HepG2 (cell line): ENCODE measurements around the gene DGAT2. TPM values are rescaled to one million over a fixed set of nuclear protein-coding genes. Genes with fewer than 3 reads are reported as not detected.

Source experiments
- CCAR2 ChIP-seq: fragments of 200-400 bp; formaldehyde crosslinking; optimal IDR thresholded peaks from 2 replicates; pipeline ENCODE3; 2018; ENCODE audit warnings: low read depth, mild to moderate bottlenecking, low read length, moderate library complexity
- CSRNP1 ChIP-seq: sonication (generic); formaldehyde crosslinking; IDR thresholded peaks from 2 replicates; pipeline ENCODE4 v1.8.1; 2023; ENCODE audit warnings: mild to moderate bottlenecking, missing genetic modification reagents
- EEA1 ChIP-seq: sonication (generic); formaldehyde crosslinking; IDR thresholded peaks from 2 replicates; pipeline ENCODE4 v1.5.1; 2020; ENCODE audit warnings: mild to moderate bottlenecking, missing genetic modification reagents, borderline replicate concordance
- ELF3 ChIP-seq: IDR thresholded peaks from 2 replicates; pipeline ENCODE4 v1.6.1; 2016; ENCODE audit warnings: missing genetic modification reagents, missing compliant biosample characterization
- ERF ChIP-seq: IDR thresholded peaks from 2 replicates; pipeline ENCODE4 v1.6.1; 2018; ENCODE audit warnings: missing biosample characterization, missing genetic modification reagents
- FOXP1 ChIP-seq, 2 experiments: fragments of 450-650 bp in 1 of 2; IDR thresholded peaks; 2 replicates each; pipeline ENCODE4 v1.6.1; 2017 to 2018; ENCODE audit warnings: antibody characterized with exemption in 1 of 2
- HNRNPL ChIP-seq: fragments of 200-400 bp; formaldehyde crosslinking; IDR thresholded peaks from 2 replicates; pipeline ENCODE4 v1.6.1; 2017; ENCODE audit warnings: mild to moderate bottlenecking, low read depth, low read length
- KMT2A ChIP-seq: sonication (generic); formaldehyde crosslinking; IDR thresholded peaks from 2 replicates; pipeline ENCODE4 v1.4.0; 2020; ENCODE audit warnings: missing genetic modification reagents
- MAX ChIP-seq: IDR thresholded peaks from 2 replicates; pipeline ENCODE4 v1.6.1; 2012; ENCODE audit warnings: inconsistent platforms
- NR2F1 ChIP-seq, 2 experiments: fragments of 450-650 bp in 1 of 2; formaldehyde crosslinking in 1 of 2; IDR thresholded peaks; 2 replicates each; pipeline versions ENCODE4 v1.5.0 to v1.6.1; 2016 to 2020; ENCODE audit warnings: mild to moderate bottlenecking in 1 of 2, missing compliant biosample characterization in 1 of 2, missing genetic modification reagents in 1 of 2, moderate library complexity in 1 of 2
- RFX5 ChIP-seq: IDR thresholded peaks from 2 replicates; pipeline ENCODE4 v1.6.1; 2011; ENCODE audit warnings: low read depth, low read length, improper control_type of control experiment
- RFXANK ChIP-seq: IDR thresholded peaks from 2 replicates; pipeline ENCODE4 v1.6.1; 2016
- SMAD1 ChIP-seq: sonication (generic); formaldehyde crosslinking; IDR thresholded peaks from 2 replicates; pipeline ENCODE4 v1.4.0; 2020; ENCODE audit warnings: missing genetic modification reagents, low read depth, mild to moderate bottlenecking, borderline replicate concordance
- SNAPC5 ChIP-seq: sonication (generic); formaldehyde crosslinking; IDR thresholded peaks from 2 replicates; pipeline ENCODE4 v1.8.1; 2023; ENCODE audit warnings: mild to moderate bottlenecking, missing genetic modification reagents, borderline replicate concordance
- SP1 ChIP-seq, 2 experiments: fragments of 450-650 bp in 1 of 2; sonication (generic) in 1 of 2; formaldehyde crosslinking in 1 of 2; IDR thresholded peaks; 2 replicates each; pipeline versions ENCODE4 v1.4.0 to v1.6.1; 2016 to 2020; ENCODE audit warnings: missing genetic modification reagents in 1 of 2
- ZC3H13 ChIP-seq: sonication (generic); formaldehyde crosslinking; IDR thresholded peaks from 2 replicates; pipeline ENCODE4 v1.8.1; 2023; ENCODE audit warnings: mild to moderate bottlenecking, missing genetic modification reagents, moderate library complexity
- ZNF101 ChIP-seq: sonication (generic); formaldehyde crosslinking; IDR thresholded peaks from 2 replicates; pipeline ENCODE4 v1.4.0; 2020; ENCODE audit warnings: mild to moderate bottlenecking, low read depth, missing genetic modification reagents, borderline replicate concordance
- ZNF329 ChIP-seq: sonication (generic); formaldehyde crosslinking; IDR thresholded peaks from 2 replicates; pipeline ENCODE4 v1.9.0; 2021; ENCODE audit warnings: low read depth, mild to moderate bottlenecking, missing genetic modification reagents
- ZNF335 ChIP-seq: sonication (generic); formaldehyde crosslinking; IDR thresholded peaks from 2 replicates; pipeline ENCODE4 v1.4.0; 2020; ENCODE audit warnings: missing genetic modification reagents
- ZNF362 ChIP-seq: sonication (generic); formaldehyde crosslinking; IDR thresholded peaks from 2 replicates; pipeline ENCODE4 v1.4.0; 2020; ENCODE audit warnings: missing genetic modification reagents, mild to moderate bottlenecking, borderline replicate concordance
- ZNF441 ChIP-seq: sonication (generic); formaldehyde crosslinking; IDR thresholded peaks from 2 replicates; pipeline ENCODE4 v1.7.0; 2021; ENCODE audit warnings: missing genetic modification reagents, borderline replicate concordance
- ZNF496 ChIP-seq: sonication (generic); formaldehyde crosslinking; IDR thresholded peaks from 2 replicates; pipeline ENCODE4 v1.8.1; 2023; ENCODE audit warnings: mild to moderate bottlenecking, moderate library complexity, missing genetic modification reagents; ENCODE audit not compliant: insufficient replicate concordance
- ZNF580 ChIP-seq: IDR thresholded peaks from 2 replicates; pipeline ENCODE4 v1.6.1; 2016; ENCODE audit warnings: low read depth, borderline replicate concordance
- ZNF691 ChIP-seq: sonication (generic); formaldehyde crosslinking; IDR thresholded peaks from 2 replicates; pipeline ENCODE4 v1.4.0; 2020; ENCODE audit warnings: missing genetic modification reagents, low read depth, mild to moderate bottlenecking, borderline replicate concordance
- ZNF782 ChIP-seq: sonication (generic); formaldehyde crosslinking; IDR thresholded peaks from 2 replicates; pipeline ENCODE4 v1.4.0; 2020; ENCODE audit warnings: missing genetic modification reagents, mild to moderate bottlenecking, borderline replicate concordance
- ZNF891 ChIP-seq: sonication (generic); formaldehyde crosslinking; IDR thresholded peaks from 2 replicates; pipeline ENCODE4 v1.5.0; 2020; ENCODE audit warnings: mild to moderate bottlenecking, missing genetic modification reagents
- polyA plus RNA-seq, 8 experiments: library from polyadenylated mRNA; depleted of rRNA in 3 of 8; stranded (reverse) in 7 of 8; unstranded in 1 of 8; fragments of >200 nt; fragmentation: Illumina TruSeq in 4 of 8; extraction: Trizol in 4 of 8; gene quantifications; 2 replicates each; pipeline versions ENCODE4 v1.2.1 to v1.2.3, GENCODE V29; 2011 to 2016; ENCODE audit warnings: low read depth in 4 of 8, missing spikeins in 1 of 8, mixed read lengths in 1 of 8; ENCODE audit not compliant: insufficient read depth in 1 of 8
- total RNA-seq, 5 experiments: library from RNA; depleted of rRNA; stranded (reverse); fragments of >200 nt; fragmentation: Illumina TruSeq; extraction: Trizol; gene quantifications; 2 replicates each; pipeline ENCODE4 v1.2.3, GENCODE V29; 2016; ENCODE audit warnings: low read depth in 1 of 5

The DGAT2 gene
- total and polyA plus RNA-seq, 2 of the 13 experiments (the other 11 are each of a cell fraction or from before 2014, with no cell fraction given): 39.0 to 65.6 TPM

- TF ChIP-seq ZNF782 (CRISPR knock-in tag): peak; percentile 74; the same call in 1 of the 2 replicates
- TF ChIP-seq CSRNP1 (CRISPR knock-in tag): 0 out of 2 replicates have a peak, but pooled peaks have one; percentile 48
- no peak for TF ChIP-seq ZNF496 (CRISPR knock-in tag)
- no peak for TF ChIP-seq SP1 (IDR thresholded peaks at IDR 0.05)
- no peak; the same call in none of the 2 replicates for TF ChIP-seq SP1 (CRISPR knock-in tag; IDR thresholded peaks at IDR 0.05)
- peak; percentile 54; the same call in 1 of the 2 replicates for TF ChIP-seq MAX
- no peak for TF ChIP-seq ZC3H13 (CRISPR knock-in tag)
- no peak; the same call in 1 of the 2 replicates for TF ChIP-seq ZNF362
- TF ChIP-seq HNRNPL: no peak
- TF ChIP-seq EEA1 (CRISPR knock-in tag): no peak
- peak; percentile 26; the same call in 1 of the 2 replicates for TF ChIP-seq ELF3 (CRISPR knock-in tag)
- TF ChIP-seq NR2F1 (CRISPR knock-in tag; IDR thresholded peaks at IDR 0.05): peak in 1 of 2 experiments; percentile 33; a peak in 2 of 4 replicates
- TF ChIP-seq SMAD1 (CRISPR knock-in tag): no peak
- TF ChIP-seq SNAPC5 (CRISPR knock-in tag): no peak
- TF ChIP-seq ERF (CRISPR knock-in tag): no peak
- TF ChIP-seq ZNF101 (CRISPR knock-in tag): no peak
- TF ChIP-seq FOXP1 (IDR thresholded peaks at IDR 0.05): no peak
- peak; percentile 24; the same call in 1 of the 2 replicates for TF ChIP-seq FOXP1 (CRISPR knock-in tag; IDR thresholded peaks at IDR 0.05)
- peak; percentile 78 for TF ChIP-seq KMT2A (CRISPR knock-in tag)
- no peak; the same call in 1 of the 2 replicates for TF ChIP-seq ZNF335 (CRISPR knock-in tag)
- TF ChIP-seq CCAR2: no peak
- TF ChIP-seq ZNF441 (CRISPR knock-in tag): no peak
- TF ChIP-seq ZNF580 (CRISPR knock-in tag): peak; percentile 44; the same call in 1 of the 2 replicates
- TF ChIP-seq ZNF691 (CRISPR knock-in tag): no peak
- TF ChIP-seq ZNF891 (CRISPR knock-in tag): no peak
- no peak for TF ChIP-seq ZNF329 (CRISPR knock-in tag)
- TF ChIP-seq RFX5: no peak
- TF ChIP-seq RFXANK (CRISPR knock-in tag): no peak
Measured at GRCh38 chr11:75782540-75783263, 14.1 kb downstream of the DGAT2 start (continued).
